Esophagus muscularis mucosa (tissue), 3 donors: ENCODE data around the gene OR6K6.

ENCODE experiments used
- POLR2A ChIP-seq: fragments of 450-650 bp; IDR thresholded peaks from one replicate; pipeline ENCODE4 v1.6.1; 2017; ENCODE audit warnings: antibody characterized with exemption, moderate library complexity, mild to moderate bottlenecking, low read depth
- TF ChIP-seq, protein P1 (sequence below), 3 experiments: fragments of 200-600 bp in 2 of 3; fragments of 450-650 bp in 1 of 3; sonication (generic) in 2 of 3; IDR thresholded peaks; one replicate each; pipeline ENCODE4 v1.5.1; 2017 to 2019; ENCODE audit warnings: antibody characterized with exemption in 3 of 3, mild to moderate bottlenecking in 2 of 3, moderate library complexity in 1 of 3

DNA sequence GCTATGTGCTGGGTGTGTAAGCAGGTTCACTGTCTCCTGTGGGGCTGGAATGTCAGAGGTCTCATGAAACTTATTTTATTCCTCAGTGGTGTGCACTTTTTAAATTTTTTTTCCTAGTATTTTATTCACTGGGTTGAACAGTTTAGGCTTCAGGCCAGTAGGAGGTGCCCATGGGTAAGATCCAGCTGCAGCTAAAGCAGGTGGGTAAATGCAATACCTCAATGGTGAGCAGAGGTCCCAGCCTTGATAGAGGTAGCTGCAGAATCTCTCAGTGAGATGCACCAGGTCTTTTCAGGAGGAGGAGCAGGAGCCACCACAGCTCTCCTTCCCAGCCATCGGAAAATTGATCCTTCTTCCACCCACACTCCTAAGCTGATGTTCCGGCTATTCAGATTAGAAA is 39.1 kb downstream of the OR6K6 start:
- TF ChIP-seq, protein P1, sequence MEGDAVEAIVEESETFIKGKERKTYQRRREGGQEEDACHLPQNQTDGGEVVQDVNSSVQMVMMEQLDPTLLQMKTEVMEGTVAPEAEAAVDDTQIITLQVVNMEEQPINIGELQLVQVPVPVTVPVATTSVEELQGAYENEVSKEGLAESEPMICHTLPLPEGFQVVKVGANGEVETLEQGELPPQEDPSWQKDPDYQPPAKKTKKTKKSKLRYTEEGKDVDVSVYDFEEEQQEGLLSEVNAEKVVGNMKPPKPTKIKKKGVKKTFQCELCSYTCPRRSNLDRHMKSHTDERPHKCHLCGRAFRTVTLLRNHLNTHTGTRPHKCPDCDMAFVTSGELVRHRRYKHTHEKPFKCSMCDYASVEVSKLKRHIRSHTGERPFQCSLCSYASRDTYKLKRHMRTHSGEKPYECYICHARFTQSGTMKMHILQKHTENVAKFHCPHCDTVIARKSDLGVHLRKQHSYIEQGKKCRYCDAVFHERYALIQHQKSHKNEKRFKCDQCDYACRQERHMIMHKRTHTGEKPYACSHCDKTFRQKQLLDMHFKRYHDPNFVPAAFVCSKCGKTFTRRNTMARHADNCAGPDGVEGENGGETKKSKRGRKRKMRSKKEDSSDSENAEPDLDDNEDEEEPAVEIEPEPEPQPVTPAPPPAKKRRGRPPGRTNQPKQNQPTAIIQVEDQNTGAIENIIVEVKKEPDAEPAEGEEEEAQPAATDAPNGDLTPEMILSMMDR (IDR thresholded peaks at IDR 0.05) = no peak
- no peak for TF ChIP-seq POLR2A
